Liver (tissue), 9 donors: ENCODE measurements around the gene MRC2. TPM values are rescaled to one million over a fixed set of nuclear protein-coding genes. Genes with fewer than 3 reads are reported as not detected.
"Not testable (repeated sequence)": the region's sequence is repeated elsewhere in the genome, so short reads cannot be mapped to it uniquely, and the experiment has no call there.

Source experiments
- DNase-seq: peaks from one replicate; pipeline ENCODE4 v3.0.0-alpha.2; 2017; ENCODE audit warnings: low spot score
- H3K27ac ChIP-seq, 2 donors: one replicate each; pipeline ENCODE4 v1.7.0; 2013; ENCODE audit warnings: inconsistent platforms in 2 of 2, low read length in 2 of 2, control low read depth in 1 of 2, low read depth in 1 of 2, mild to moderate bottlenecking in 1 of 2
- H3K27me3 ChIP-seq, 4 donors: one replicate each; pipeline versions ENCODE4 v1.6.1 to v1.7.0; 2013; ENCODE audit warnings: low read length in 3 of 4, inconsistent platforms in 1 of 4, mild to moderate bottlenecking in 1 of 4, moderate library complexity in 1 of 4; ENCODE audit not compliant: control insufficient read depth in 4 of 4, insufficient read depth in 4 of 4
- H3K36me3 ChIP-seq, 4 donors: one replicate each; pipeline versions ENCODE4 v1.6.1 to v1.7.0; 2013; ENCODE audit warnings: low read length in 3 of 4, mild to moderate bottlenecking in 3 of 4, low read depth in 1 of 4, moderate library complexity in 1 of 4; ENCODE audit not compliant: control insufficient read depth in 4 of 4, insufficient read depth in 3 of 4
- H3K4me1 ChIP-seq, 4 donors: one replicate each; pipeline versions ENCODE4 v1.6.1 to v1.7.0; 2013; ENCODE audit warnings: low read length in 3 of 4, mild to moderate bottlenecking in 3 of 4, moderate library complexity in 1 of 4; ENCODE audit not compliant: control insufficient read depth in 4 of 4, insufficient read depth in 4 of 4
- H3K4me3 ChIP-seq, 3 donors: one replicate each; pipeline versions ENCODE4 v1.6.1 to v1.7.0; 2013; ENCODE audit warnings: low read length in 3 of 3, control low read depth in 1 of 3, low read depth in 1 of 3, mild to moderate bottlenecking in 1 of 3
- H3K9ac ChIP-seq, 2 donors: one replicate each; pipeline ENCODE4 v1.7.0; 2013; ENCODE audit warnings: low read length in 2 of 2, mild to moderate bottlenecking in 2 of 2, moderate library complexity in 2 of 2, control low read depth in 1 of 2, low read depth in 1 of 2
- H3K9me3 ChIP-seq, 4 donors: one replicate each; pipeline versions ENCODE4 v1.6.1 to v1.7.0; 2013; ENCODE audit warnings: low read length in 3 of 4; ENCODE audit not compliant: control insufficient read depth in 4 of 4
- EGR1 ChIP-seq, 2 donors: IDR thresholded peaks; 2 replicates each; pipeline ENCODE4 v1.6.1; 2016 to 2018; ENCODE audit warnings: antibody characterized with exemption in 2 of 2, low read depth in 2 of 2
- FOXA1 ChIP-seq: IDR thresholded peaks from 2 replicates; pipeline ENCODE4 v1.6.1; 2016; ENCODE audit warnings: antibody characterized with exemption
- FOXA2 ChIP-seq: IDR thresholded peaks from 2 replicates; pipeline ENCODE4 v1.6.1; 2016; ENCODE audit warnings: antibody characterized with exemption
- GABPA ChIP-seq, 2 donors: IDR thresholded peaks in 1 of 2; conservative IDR thresholded peaks in 1 of 2; 2 replicates each; pipeline ENCODE4 v1.6.1; 2016; ENCODE audit warnings: antibody characterized with exemption in 2 of 2, mild to moderate bottlenecking in 1 of 2, moderate library complexity in 1 of 2
- HNF4A ChIP-seq, 2 donors: conservative IDR thresholded peaks; 2 replicates each; pipeline ENCODE4 v1.6.1; 2016; ENCODE audit warnings: antibody characterized with exemption in 2 of 2, mild to moderate bottlenecking in 2 of 2
- JUND ChIP-seq, 2 donors: IDR thresholded peaks; 2 replicates each; pipeline ENCODE4 v1.6.1; 2016; ENCODE audit warnings: antibody characterized with exemption in 2 of 2
- NR2F2 ChIP-seq: IDR thresholded peaks from 2 replicates; pipeline ENCODE4 v1.6.1; 2016; ENCODE audit warnings: antibody characterized with exemption
- RAD21 ChIP-seq, 2 donors: IDR thresholded peaks; 2 replicates each; pipeline ENCODE4 v1.6.1; 2016; ENCODE audit warnings: antibody characterized with exemption in 2 of 2, mild to moderate bottlenecking in 2 of 2
- SP1 ChIP-seq: IDR thresholded peaks from 2 replicates; pipeline ENCODE4 v1.6.1; 2018; ENCODE audit warnings: antibody characterized with exemption, mild to moderate bottlenecking
- ZBTB33 ChIP-seq: IDR thresholded peaks from 2 replicates; pipeline ENCODE4 v1.6.1; 2016; ENCODE audit warnings: antibody characterized with exemption
- WGBS: extraction: QIAGEN DNeasy Blood & Tissue Kit; methylation state at CpG from one replicate; pipeline ENCODE4 v1.1.7; 2013; 5-methylcytosine and 5-hydroxymethylcytosine counted together
- polyA plus RNA-seq, 2 donors: library from polyadenylated mRNA; stranded (reverse) in 1 of 2; unstranded in 1 of 2; fragments of 200-250 nt in 1 of 2; fragments of >200 nt in 1 of 2; fragmentation: Nextera tagmentation in 1 of 2; extraction: Ambion mirVana in 1 of 2; gene quantifications; one replicate each; pipeline versions ENCODE4 v1.2.1 to v1.2.3, GENCODE V29; 2013 to 2015
- total RNA-seq, 2 donors: library from RNA; depleted of rRNA; stranded (reverse); fragments of >200 nt; gene quantifications; one replicate each; pipeline ENCODE4 v1.2.3, GENCODE V29; 2014
- TF ChIP-seq, protein P1 (sequence below): fragments of 150-350 bp; IDR thresholded peaks from 2 replicates; pipeline ENCODE4 v1.5.1; 2017; ENCODE audit warnings: improper control_type of control experiment, low read depth, low read length; ENCODE audit not compliant: missing input control
- TF ChIP-seq, protein P2 (sequence below): IDR thresholded peaks from 2 replicates; pipeline ENCODE4 v1.6.1; 2016; ENCODE audit warnings: antibody characterized with exemption
- donor health status: healthy.
- donor health status: healthy.
- donor health status: healthy.
- donor health status: healthy.
- donor health status: healthy.

The MRC2 gene
- total and polyA plus RNA-seq, 4 donors, result 0.49 to 81.1 (median 2.8) TPM

GRCh38 chr17:62611292-62611691 lies 16.2 kb upstream of the MRC2 start (continued):
- TF ChIP-seq SP1, result no peak
- no peak for TF ChIP-seq FOXA2

DNA sequence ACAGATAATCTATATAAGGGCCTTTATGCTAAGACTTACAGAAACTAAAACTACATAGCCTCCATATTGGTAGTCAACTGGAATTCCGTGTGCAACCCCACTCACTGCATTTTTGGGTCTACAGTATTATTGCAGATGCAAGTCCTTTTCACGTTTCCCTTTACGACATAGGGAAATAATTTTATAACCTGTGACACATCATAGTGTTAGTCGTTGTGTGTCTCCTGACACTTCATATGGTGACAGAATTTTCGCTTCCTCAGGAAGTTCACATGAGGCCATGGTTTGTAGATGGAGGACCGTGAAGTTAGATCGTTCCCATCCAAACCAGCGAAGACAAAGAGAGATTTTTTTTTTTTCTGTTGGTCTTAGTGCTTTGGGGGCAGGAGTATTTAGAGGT lies 15.7 kb upstream of the MRC2 start:
- H3K27ac ChIP-seq, result no peak overlapping the region
- H3K36me3 ChIP-seq, result peaks cover 7 to 50% (median 33%) of the 10 kb centered on the region in 4 donors
- H3K4me1 ChIP-seq, result no peaks in the 10 kb centered on the region
- no peaks in the 10 kb centered on the region for H3K27me3 ChIP-seq
- no peak overlapping the region for H3K9ac ChIP-seq
- TF ChIP-seq RAD21 (IDR thresholded peaks at IDR 0.05), result no peak
- TF ChIP-seq JUND (IDR thresholded peaks at IDR 0.05), result no peak
- TF ChIP-seq GABPA (IDR thresholded peaks at IDR 0.05 in 1 of 2, conservative IDR thresholded peaks at IDR 0.05 in 1 of 2), result no peak
- TF ChIP-seq FOXA1, result no peak
- no peak for TF ChIP-seq NR2F2
- no peak for TF ChIP-seq HNF4A (conservative IDR thresholded peaks at IDR 0.05)
- TF ChIP-seq, protein P1, sequence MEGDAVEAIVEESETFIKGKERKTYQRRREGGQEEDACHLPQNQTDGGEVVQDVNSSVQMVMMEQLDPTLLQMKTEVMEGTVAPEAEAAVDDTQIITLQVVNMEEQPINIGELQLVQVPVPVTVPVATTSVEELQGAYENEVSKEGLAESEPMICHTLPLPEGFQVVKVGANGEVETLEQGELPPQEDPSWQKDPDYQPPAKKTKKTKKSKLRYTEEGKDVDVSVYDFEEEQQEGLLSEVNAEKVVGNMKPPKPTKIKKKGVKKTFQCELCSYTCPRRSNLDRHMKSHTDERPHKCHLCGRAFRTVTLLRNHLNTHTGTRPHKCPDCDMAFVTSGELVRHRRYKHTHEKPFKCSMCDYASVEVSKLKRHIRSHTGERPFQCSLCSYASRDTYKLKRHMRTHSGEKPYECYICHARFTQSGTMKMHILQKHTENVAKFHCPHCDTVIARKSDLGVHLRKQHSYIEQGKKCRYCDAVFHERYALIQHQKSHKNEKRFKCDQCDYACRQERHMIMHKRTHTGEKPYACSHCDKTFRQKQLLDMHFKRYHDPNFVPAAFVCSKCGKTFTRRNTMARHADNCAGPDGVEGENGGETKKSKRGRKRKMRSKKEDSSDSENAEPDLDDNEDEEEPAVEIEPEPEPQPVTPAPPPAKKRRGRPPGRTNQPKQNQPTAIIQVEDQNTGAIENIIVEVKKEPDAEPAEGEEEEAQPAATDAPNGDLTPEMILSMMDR, result no peak
- TF ChIP-seq EGR1 (IDR thresholded peaks at IDR 0.05; ENCODE audit: low read depth in 2 of 2), result no peak
- TF ChIP-seq, protein P2, sequence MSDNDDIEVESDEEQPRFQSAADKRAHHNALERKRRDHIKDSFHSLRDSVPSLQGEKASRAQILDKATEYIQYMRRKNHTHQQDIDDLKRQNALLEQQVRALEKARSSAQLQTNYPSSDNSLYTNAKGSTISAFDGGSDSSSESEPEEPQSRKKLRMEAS, result no peak
- no peak for TF ChIP-seq ZBTB33
- no peak for DNase-seq
- 76% methylated on average over 8 of the region's 8 CpGs for WGBS
- no peak overlapping the region for H3K4me3 ChIP-seq
- no peaks in the 10 kb centered on the region for H3K9me3 ChIP-seq

DNA sequence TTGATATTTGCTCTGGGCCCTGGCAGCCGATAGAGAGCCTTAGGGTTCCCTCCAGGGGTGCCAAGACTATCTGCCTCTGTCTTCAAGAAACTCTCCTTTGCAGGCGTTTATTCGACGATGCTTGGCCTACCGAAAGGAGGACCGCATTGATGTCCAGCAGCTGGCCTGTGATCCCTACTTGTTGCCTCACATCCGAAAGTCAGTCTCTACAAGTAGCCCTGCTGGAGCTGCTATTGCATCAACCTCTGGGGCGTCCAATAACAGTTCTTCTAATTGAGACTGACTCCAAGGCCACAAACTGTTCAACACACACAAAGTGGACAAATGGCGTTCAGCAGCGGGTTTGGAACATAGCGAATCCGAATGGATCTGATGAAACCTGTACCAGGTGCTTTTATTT lies 15.2 kb upstream of the MRC2 start:
- not testable (repeated sequence) for H3K27ac ChIP-seq, H3K9me3 ChIP-seq, H3K4me3 ChIP-seq, H3K27me3 ChIP-seq, H3K9ac ChIP-seq, DNase-seq, H3K4me1 ChIP-seq
- peaks cover 7 to 48% (median 31%) of the 10 kb centered on the region in 4 donors for H3K36me3 ChIP-seq
- WGBS, result 97% methylated on average over 12 of the region's 12 CpGs

- H3K27me3 ChIP-seq, H3K4me3 ChIP-seq, H3K27ac ChIP-seq, H3K9ac ChIP-seq, H3K4me1 ChIP-seq, DNase-seq, H3K9me3 ChIP-seq: not testable (repeated sequence)
- peaks cover 7 to 40% (median 24%) of the 10 kb centered on the region in 4 donors for H3K36me3 ChIP-seq
- 95% methylated on average over 4 of the region's 4 CpGs for WGBS
Observed at GRCh38 chr17:62613095-62613494, 14.4 kb upstream of the MRC2 start.
